LNCaP clone FGC (cell line): ENCODE results near the gene CCR8.
"Not testable (repeated sequence)": the region's sequence is repeated elsewhere in the genome, so short reads cannot be mapped to it uniquely, and the experiment has no call there.

Experiments used
- DNase-seq: peaks from one replicate; pipeline ENCODE4 v3.0.0-alpha.2; 2011; ENCODE audit warnings: low read depth
- H3K4me3 ChIP-seq: 2 replicates; pipeline ENCODE4 v1.5.1; 2011; ENCODE audit warnings: mild to moderate bottlenecking, low read depth, low read length, control low read depth
- TF ChIP-seq, protein P1 (sequence below): IDR thresholded peaks from 2 replicates; pipeline ENCODE4 v1.5.1; 2012; ENCODE audit warnings: mild to moderate bottlenecking; ENCODE audit not compliant: control insufficient read depth, insufficient read depth; ENCODE audit errors: extremely low read depth

CCR8 gene

GRCh38 chr3:39349080-39349479, 19.6 kb downstream of the CCR8 start:
- DNase-seq, result peak; percentile 59
- TF ChIP-seq, protein P1, sequence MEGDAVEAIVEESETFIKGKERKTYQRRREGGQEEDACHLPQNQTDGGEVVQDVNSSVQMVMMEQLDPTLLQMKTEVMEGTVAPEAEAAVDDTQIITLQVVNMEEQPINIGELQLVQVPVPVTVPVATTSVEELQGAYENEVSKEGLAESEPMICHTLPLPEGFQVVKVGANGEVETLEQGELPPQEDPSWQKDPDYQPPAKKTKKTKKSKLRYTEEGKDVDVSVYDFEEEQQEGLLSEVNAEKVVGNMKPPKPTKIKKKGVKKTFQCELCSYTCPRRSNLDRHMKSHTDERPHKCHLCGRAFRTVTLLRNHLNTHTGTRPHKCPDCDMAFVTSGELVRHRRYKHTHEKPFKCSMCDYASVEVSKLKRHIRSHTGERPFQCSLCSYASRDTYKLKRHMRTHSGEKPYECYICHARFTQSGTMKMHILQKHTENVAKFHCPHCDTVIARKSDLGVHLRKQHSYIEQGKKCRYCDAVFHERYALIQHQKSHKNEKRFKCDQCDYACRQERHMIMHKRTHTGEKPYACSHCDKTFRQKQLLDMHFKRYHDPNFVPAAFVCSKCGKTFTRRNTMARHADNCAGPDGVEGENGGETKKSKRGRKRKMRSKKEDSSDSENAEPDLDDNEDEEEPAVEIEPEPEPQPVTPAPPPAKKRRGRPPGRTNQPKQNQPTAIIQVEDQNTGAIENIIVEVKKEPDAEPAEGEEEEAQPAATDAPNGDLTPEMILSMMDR, result no peak
- no peak overlapping the region for H3K4me3 ChIP-seq

- H3K4me3 ChIP-seq, result no peak overlapping the region
- DNase-seq, result no peak
- TF ChIP-seq, protein P1, result no peak
Observed at GRCh38 chr3:39350714-39351113, 21.2 kb downstream of the CCR8 start.

DNA sequence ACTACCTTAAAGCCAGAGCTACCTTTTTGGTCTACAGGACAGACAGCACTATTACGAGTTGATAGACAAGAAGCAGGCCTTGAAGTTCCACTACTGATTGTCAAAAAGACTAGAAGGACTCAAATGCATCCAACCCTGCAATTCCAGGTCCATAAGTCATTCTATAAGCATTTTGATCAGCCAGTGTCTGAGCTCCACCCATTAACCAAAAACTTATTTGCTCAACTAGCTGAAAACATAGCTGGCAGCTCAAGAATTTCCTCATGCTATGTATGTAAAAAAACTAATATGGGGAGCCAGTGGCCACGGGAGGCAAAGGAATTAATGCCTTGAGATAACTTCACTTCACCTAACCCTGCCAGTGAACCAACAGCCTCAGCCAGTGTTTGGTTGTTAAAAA, 21.6 kb downstream of the CCR8 start:
- not testable (repeated sequence) for H3K4me3 ChIP-seq, DNase-seq

- H3K4me3 ChIP-seq, DNase-seq: not testable (repeated sequence)
Observed at GRCh38 chr3:39353168-39353927, 23.8 kb downstream of the CCR8 start.

- H3K4me3 ChIP-seq, result no peak overlapping the region
- DNase-seq, result no peak
- TF ChIP-seq, protein P1, result no peak
Observed at GRCh38 chr3:39358333-39358732, 28.8 kb downstream of the CCR8 start.

GRCh38 chr3:39361252-39361927, 31.9 kb downstream of the CCR8 start:
- TF ChIP-seq, protein P1, result no peak
- no peak overlapping the region for H3K4me3 ChIP-seq
- DNase-seq, result no peak

- DNase-seq, result peak; percentile 59
- TF ChIP-seq, protein P1, result no peak
- no peak overlapping the region for H3K4me3 ChIP-seq
Observed at GRCh38 chr3:39362192-39362591, 32.7 kb downstream of the CCR8 start.

DNA sequence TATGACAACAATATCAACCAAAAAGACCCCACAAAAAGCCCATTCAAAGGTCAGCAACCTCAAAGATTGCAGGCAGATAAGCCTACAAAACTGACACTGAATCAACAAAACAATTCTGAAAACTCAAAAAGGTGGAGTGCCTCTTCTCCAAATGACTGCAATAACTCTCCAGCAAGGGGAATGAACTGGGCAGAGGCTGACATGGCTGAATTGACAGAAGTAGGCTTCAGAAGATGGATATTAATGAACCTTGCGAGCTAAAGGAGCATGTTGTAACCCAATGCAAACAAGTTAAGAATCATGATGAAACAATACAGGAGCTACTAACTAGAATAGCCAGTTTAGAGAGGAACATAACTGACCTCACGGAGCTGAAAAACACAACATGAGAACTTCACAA, 33.3 kb downstream of the CCR8 start:
- no peak overlapping the region for H3K4me3 ChIP-seq
- DNase-seq, result peak; percentile 19
- TF ChIP-seq, protein P1, result no peak

DNA sequence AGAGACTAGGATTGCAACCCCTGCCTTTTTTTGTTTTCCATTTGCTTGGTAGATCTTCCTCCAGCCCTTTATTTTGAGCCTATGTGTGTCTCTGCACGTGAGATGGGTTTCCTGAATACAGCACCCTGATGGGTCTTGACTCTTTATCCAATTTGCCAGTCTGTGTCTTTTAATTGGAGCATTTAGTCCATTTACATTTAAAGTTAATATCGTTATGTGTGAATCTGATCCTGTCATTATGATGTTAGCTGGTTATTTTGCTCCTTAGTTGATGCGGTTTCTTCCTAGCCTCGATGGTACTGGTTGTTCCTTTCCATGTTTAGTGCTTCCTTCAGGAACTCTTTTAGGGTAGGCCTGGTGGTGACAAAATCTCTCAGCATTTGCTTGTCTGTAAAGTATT, 40.9 kb downstream of the CCR8 start:
- not testable (repeated sequence) for DNase-seq, H3K4me3 ChIP-seq
